GM12878 (cell line): ENCODE results near the gene COQ8B.

Experiments used
- ZNF274 ChIP-seq: IDR thresholded peaks from one replicate; pipeline ENCODE4 v1.8.0; 2011; ENCODE audit not compliant: insufficient read length, insufficient read depth
- TF ChIP-seq, protein P1 (sequence below), 3 experiments: IDR thresholded peaks in 2 of 3; conservative IDR thresholded peaks in 1 of 3; 2 replicates each; pipeline ENCODE4 v1.5.1; 2011; ENCODE audit warnings: low read depth in 3 of 3, low read length in 3 of 3, mild to moderate bottlenecking in 3 of 3, control low read depth in 2 of 3, moderate library complexity in 2 of 3, inconsistent platforms in 1 of 3, mixed read lengths in 1 of 3; ENCODE audit not compliant: control insufficient read depth in 2 of 3, insufficient read depth in 1 of 3; ENCODE audit errors: extremely low read depth in 1 of 3

DNA sequence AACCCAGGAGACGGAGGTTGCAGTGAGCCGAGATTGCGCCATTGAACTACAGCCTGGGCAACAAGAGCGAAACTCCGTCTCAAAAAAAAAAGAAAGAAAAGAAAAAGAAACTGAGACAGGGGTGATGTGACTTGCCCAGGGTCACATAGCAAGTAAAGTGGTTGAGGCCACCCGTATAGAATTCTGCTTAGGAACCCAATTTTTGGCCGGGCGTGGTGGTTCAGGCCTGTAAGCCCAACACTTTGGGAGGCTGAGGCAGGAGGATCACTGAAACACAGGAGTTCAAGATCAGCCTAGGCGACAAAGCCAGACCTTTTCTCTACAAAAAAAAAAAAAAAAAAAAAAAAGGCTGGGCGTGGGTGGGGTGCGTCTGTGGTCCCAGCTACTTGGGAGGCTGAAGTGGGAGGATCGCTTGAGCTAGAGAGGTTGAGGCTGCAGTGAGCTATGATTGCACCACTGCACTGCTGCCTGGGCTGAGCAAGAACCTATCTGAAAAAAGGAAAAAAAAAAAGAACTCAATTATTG is 35.6 kb upstream of the COQ8B start:
- TF ChIP-seq, protein P1, sequence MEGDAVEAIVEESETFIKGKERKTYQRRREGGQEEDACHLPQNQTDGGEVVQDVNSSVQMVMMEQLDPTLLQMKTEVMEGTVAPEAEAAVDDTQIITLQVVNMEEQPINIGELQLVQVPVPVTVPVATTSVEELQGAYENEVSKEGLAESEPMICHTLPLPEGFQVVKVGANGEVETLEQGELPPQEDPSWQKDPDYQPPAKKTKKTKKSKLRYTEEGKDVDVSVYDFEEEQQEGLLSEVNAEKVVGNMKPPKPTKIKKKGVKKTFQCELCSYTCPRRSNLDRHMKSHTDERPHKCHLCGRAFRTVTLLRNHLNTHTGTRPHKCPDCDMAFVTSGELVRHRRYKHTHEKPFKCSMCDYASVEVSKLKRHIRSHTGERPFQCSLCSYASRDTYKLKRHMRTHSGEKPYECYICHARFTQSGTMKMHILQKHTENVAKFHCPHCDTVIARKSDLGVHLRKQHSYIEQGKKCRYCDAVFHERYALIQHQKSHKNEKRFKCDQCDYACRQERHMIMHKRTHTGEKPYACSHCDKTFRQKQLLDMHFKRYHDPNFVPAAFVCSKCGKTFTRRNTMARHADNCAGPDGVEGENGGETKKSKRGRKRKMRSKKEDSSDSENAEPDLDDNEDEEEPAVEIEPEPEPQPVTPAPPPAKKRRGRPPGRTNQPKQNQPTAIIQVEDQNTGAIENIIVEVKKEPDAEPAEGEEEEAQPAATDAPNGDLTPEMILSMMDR (IDR thresholded peaks at IDR 0.05 in 2 of 3, conservative IDR thresholded peaks at IDR 0.05 in 1 of 3; ENCODE audit: control insufficient read depth in 2 of 3, extremely low read depth in 1 of 3, insufficient read depth in 1 of 3, low read depth in 3 of 3, low read length in 3 of 3): no peak
- TF ChIP-seq ZNF274: no peak
